Erythroblast (primary cell): ENCODE data around the gene UBA52.

Experiments used
- GATA1 ChIP-seq: IDR thresholded peaks from 2 replicates; pipeline ENCODE4 v1.6.1; 2011; ENCODE audit warnings: low read depth, mild to moderate bottlenecking, control low read depth, low read length, moderate library complexity
- POLR2A ChIP-seq: IDR thresholded peaks from 2 replicates; pipeline ENCODE4 v1.6.1; 2011; ENCODE audit warnings: mild to moderate bottlenecking, low read length

DNA sequence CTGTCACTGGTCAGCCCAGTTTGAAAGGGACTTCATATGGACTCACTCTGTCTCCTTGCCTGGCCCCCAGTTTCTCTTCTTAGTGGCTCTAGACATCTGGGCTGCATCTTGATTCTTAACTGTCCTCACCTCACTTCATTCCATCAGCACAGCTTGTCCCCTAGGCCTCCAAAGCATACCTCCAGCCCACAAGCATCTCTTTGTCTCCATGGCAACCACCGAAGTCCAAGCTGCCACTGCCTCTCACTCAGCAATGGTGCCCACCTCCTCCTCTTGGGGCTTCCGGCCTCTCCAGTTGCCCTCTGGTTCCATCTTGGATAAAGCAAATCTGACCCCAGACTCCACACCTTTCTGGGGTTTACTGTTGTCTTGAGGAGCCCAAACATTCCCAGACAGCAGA is 55.2 kb downstream of the UBA52 start:
- TF ChIP-seq POLR2A: no peak
- TF ChIP-seq GATA1: no peak
